A673 (cell line): ENCODE data around the gene BCL3.

Experiments used
- CTCF ChIP-seq: fragments of 300-800, 200-600 bp; sonication (generic); conservative IDR thresholded peaks from 2 replicates; pipeline ENCODE4 v1.5.1; 2017; ENCODE audit warnings: low read depth, mild to moderate bottlenecking, antibody characterized with exemption, low read length, moderate library complexity, mixed read lengths
- EZH2 ChIP-seq: fragments of 200-600 bp; sonication (generic); IDR thresholded peaks from 2 replicates; pipeline ENCODE4 v1.6.1; 2017; ENCODE audit warnings: borderline replicate concordance, low read depth, mild to moderate bottlenecking, mixed read lengths, antibody characterized with exemption, low read length; ENCODE audit not compliant: poor library complexity, severe bottlenecking

DNA sequence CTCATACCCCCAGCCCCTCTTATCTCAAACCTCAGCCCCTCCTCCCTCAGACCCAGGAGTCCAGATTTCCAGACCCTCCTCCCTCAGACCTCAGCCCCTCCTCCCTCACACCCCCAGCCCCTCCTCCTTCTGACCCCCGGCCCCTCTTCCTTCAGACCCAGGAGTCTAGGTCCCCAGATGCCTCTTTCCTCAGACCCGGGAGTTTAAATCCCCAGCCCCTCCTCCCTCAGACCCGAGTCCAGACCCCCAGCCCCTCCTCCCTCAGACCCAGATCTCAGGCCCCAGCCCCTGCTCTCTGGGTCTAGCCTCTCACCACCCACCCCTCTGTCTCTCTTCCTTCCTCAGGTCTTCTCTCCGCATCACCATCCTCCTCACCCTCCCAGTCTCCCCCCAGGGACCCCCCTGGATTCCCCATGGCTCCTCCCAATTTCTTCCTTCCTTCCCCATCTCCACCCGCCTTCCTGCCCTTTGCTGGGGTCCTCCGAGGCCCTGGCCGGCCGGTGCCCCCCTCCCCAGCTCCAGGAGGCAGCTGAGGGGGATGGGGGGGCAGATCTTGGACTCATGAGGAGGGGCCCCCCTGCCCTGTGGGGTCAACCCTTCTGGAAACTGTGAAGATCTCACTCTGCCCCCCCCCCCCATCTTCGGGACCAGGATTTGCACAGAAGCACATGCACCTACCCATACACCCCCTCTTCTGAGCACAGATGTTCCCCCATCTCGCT lies 10.7 kb downstream of the BCL3 start:
- TF ChIP-seq CTCF (no peak), EZH2 (no peak)
